HG03060 (cell line): ENCODE results near the gene IER5L.

Source experiments
- ATAC-seq: cut with Tn5 transposase; IDR thresholded peaks from one replicate; pipeline ENCODE4 v1.9.1; 2021; ENCODE audit warnings: low read depth, moderate number of reproducible peaks; ENCODE audit not compliant: unreplicated experiment

IER5L gene

GRCh38 chr9:129182625-129183494 is 4.8 kb upstream of the IER5L start:
- ATAC-seq = no peak

DNA sequence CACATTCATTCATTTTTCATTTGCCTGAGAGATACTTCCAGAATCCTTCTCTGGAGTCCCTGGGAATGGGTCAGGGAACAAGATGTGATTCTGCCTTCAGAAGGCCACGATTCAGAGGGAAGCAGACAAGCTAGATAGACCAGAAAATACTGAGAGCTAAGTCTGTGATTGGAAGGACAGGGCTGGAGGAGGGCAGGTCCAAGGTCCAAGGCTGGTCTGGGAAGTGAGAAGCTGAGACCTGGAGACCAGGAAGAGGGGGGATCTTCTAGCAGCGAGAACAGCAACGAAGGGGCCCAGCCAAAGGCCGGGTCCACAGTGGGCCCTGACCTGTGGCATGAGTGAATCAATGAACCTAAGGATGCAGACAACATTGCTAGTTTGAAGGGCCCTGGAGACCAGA is 4.1 kb upstream of the IER5L start:
- ATAC-seq = no peak

DNA sequence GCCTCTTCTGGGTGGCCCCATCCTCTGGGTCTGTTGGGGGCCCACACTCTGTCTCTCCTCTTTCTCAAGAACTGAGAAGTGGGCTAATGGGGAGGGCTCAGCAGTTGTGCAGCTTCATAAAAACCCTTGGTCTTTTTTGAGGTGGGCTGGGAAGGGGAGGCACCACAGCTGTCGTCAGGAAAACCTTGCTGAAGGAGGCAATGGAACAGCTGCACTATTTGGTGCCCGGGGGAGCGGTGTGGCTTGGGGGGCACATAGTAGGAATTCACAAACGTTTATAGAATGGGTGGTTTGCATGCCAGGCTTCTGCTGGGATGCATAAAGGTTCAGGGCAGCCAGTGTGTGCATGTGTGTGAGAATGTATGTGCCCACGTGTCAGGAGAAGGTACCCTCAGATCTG is 3.2 kb upstream of the IER5L start:
- ATAC-seq = no peak

DNA sequence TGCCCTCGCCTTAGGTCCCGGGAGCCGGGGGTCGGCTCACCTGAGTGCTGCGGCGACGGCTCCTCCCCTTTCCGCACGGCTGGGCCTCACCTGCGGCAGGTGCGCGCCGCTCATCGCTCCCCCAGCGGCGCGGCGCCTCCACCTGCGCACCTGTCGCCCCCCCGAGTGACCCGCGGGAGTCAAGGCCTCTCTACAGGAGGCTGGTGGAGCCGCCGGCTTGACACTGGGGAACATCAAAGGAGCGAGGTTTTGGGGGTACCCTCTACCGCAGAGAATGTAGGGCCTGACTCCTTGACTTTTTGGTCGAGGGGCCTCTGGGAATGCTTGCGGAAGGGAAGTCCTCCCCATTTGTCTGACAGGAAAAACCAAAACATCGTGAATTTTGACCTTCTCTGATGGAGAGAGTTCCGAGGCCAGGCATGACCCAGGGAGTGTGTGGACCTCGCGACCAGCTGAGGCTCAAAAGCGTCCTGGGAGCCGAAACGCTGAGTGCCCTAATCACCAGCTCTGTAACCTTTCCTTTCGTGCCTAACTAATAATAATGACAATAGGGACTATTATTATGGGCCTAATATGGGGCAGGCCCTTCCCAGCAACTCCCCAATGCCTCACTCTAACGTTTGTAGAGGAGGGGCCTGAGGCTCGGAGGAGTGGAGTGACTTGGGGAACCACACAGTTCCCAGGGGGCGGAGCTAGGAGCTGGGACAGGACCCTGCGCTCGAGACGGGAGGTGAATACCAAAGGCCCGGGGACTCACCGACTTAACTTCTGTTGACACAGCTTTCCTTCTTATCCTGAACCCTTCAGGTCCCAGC is 714 bp upstream of the IER5L start:
- ATAC-seq = no peak

DNA sequence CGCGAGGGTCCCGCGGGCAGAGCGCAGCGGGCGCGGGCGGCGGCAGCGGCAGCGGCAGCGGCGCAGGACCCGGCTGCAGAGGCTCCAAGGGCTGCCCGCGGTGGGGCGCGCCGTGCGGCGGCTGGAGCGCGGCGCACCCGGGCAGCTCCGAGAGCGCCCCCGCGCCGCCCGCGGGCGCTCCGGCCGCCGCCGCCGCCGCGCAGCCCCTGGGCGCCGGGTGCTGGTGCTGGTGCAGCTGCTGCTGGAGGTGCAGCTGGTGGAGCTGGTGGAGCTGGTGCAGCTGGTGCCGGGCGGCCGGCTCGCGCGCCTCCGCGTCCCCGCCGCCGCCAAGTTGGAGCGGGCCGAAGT is 644 bp downstream of the IER5L start:
- ATAC-seq = no peak

DNA sequence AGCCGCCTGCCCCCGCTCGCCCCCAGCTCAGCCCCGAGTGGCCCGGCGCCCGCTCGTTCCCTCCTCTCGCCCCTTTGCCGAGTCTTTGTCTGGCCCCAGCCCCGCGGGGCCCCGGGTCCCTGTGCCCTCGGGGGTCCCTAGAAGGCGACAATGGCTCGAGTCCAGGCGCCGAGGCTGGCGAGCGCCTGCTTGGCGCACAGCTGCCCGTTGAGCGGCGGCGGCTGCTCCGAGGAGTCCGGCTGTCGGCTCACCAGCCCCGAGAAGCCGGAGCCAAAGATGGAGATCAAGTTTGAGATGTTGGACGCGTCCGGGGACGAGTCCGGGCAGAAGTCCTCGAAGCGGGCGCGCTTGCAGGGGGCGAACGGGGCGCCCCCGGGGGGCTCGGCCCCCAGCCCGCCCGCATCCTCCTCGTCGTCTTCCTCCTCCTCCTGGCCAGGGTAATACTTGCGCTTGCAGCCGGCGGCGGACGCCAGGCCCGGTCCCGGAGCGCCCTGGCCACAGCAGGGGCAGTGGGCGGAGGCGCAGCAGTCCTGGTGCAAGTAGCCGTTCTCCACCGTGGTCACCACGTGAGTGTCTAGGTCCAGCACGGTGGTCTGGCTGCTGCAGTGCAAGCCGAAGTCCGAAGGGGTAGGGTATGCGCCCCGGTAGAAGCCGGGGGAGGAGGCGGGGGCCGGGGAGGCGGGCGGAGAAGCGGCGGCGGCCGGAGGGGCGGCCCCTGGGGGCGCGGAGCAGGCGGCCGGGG is 1.2 kb downstream of the IER5L start:
- ATAC-seq = no peak

DNA sequence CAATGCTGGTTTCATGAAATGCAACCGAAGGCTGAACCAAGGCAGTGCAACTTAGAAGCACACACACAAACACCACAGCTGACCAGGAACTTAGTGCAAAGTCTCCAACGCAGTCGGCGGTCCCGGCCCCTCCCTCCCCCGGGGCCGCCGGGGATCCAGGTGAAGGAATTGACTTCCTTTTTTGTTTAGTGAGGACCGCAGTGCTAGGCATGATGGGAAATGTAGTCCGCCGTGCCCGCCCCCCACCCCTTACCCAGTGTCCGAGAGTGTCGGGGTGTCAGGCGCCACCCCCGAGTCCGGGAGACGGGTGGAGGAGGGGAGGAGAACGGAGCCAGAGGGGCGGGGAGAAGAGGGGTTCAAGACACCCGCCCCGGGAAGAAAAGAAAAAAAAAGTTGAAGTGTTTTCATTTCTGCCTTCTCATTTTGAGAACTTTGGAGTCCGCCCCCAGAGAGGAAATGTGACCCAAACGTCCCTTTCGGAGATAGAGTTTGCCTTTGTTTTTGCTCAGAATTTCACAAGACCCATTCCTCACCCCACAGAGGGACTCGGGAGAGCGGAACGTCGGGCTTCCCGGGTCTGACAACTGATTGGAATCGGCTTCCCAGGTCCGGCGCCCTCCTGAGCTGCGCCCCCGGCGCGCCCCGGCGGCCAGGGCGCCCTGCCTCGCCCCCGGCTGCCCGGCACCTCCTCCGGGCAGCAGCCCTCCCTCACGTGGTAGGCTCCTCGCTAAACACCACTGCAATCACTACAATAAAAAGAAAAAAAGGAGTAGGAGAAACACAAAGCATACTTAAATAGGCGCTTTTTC is 2.0 kb downstream of the IER5L start:
- no peak for ATAC-seq

DNA sequence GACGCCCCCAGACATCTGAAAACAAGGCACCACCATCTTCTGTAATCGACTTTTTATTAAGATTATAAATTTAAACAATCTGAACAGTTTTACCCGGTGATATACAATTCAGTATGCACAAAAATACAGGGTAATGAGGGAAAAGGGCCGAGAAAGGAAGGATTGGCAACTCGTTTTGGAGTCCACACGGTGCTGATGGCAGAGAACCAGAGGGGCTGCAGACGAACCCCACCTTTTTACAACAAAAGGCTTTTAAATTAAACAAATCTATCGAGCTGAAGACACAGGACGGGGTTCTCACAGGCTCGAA is 2.6 kb downstream of the IER5L start:
- no peak for ATAC-seq

- ATAC-seq = no peak
Observed at GRCh38 chr9:129174724-129175514, 3.1 kb downstream of the IER5L start.

- ATAC-seq = no peak
Observed at GRCh38 chr9:129174102-129174723, 3.8 kb downstream of the IER5L start.

GRCh38 chr9:129173296-129174101 is 4.6 kb downstream of the IER5L start:
- ATAC-seq = no peak

DNA sequence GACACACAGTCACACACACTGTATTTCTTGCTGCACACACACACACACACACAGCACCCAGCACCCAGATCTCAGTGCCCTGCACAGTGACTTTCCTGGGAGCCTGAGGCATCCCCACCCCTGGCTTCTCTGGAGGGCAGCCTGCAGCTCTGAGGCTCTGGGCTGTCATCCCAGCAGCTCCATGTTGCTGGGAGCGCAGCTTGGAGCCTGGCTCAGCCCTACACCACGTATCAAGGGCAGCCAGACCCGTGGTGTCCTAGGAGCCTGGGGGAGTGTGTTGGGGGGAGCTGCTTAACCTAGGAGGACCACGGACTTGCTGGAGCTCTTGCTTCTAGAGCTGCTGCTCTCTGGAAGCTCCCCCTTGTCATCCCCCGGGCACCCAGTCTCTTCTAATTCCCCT is 5.2 kb downstream of the IER5L start:
- no peak for ATAC-seq

DNA sequence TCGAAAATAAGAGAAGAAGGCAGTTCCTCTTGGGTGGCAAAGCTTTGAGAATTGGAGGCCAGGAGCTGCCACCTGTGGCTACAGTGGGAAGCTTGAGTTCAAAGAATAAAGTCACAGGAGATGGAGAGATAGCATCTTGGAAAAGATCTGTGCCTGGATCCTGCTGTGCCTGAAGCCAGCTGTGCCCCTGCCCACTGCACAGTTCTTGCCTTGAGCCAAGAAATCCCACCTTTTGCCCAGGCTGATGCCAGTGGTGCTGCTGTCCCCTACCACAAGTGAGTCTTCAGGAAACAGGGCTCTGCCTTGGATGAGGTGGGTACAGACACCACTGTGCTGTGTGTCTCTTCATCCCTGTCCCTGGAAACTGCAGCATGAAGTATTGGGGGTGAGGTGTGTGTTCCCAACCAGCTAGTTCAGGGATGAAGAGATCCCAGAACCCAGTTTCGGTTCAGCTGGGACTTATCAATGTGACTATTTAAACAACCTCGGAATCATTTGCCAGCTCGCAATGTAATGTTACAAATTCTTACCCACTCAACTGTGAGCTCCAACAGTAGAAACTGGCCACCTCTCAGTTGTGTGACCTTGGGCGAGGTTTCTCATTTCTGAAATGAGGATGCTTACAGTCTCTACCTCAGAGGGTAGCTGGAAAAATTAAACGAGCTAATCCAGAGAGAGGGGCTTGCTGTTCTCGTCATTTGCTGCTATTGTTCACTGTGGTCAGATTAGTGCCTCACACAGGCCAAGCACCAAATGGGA is 5.9 kb downstream of the IER5L start:
- no peak for ATAC-seq

DNA sequence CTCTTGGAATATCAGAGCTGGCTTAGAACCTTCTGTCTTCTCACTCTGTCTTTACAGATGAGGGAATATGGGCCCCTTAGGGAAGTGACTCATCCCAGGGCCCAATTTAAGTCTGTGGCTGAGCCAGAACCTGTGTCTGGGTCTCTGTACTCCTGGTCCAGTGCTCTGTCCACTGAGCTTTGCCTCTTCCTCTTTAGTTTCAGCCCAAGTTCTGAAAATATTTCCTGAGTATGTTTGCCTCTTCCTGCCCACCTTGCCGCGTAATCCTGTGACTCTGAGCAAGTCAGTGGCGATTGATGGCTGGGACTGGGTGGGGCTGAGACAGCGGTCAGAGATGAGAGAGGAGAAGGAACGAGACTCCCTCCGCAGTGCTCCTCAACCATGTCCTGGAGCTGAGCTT is 7.8 kb downstream of the IER5L start:
- ATAC-seq = no peak

DNA sequence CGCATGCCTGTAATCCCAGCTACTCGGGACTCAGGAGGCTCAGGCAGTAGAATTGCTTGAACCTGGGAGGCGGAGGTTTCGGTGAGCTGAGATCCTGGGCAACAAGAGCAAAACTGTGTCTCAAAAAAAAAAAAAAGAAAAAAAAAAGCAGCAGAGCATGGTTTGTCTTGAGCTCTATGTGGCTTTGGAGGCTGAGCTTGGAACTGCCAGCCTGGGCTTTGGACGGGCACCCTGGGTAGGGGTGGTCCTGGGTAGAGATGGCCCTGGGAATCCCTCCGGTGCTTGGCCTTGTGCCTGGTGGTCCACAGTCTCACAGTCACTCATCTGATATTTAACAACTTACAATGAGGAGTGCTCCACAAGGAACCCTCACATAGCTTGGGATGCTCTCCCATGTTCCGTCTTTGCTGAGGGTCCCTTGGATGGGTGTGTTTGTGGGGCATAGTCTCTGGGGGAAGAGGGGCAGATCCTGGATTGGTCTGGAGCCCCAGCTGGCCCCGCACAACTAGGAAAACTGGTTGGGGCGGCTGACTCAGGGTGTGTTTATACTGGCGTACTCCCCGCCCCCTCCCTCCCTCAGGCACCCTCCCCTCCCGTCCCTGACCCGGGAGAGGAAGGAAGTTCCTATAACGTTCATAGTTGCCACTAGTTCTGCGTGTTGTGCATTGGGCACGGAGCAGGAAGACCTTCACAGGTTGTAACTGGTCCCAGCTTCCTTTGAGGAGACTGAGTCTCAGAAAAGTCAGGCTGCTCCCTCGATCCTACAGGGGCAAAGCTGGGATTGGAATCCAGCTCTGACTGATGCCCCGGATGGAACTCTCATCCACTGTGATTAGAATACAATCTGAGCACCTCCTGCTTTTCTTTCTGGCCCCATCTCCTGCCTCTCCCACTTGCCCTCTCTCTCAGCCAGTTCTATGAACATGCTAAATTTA is 11.2 kb downstream of the IER5L start:
- no peak for ATAC-seq

DNA sequence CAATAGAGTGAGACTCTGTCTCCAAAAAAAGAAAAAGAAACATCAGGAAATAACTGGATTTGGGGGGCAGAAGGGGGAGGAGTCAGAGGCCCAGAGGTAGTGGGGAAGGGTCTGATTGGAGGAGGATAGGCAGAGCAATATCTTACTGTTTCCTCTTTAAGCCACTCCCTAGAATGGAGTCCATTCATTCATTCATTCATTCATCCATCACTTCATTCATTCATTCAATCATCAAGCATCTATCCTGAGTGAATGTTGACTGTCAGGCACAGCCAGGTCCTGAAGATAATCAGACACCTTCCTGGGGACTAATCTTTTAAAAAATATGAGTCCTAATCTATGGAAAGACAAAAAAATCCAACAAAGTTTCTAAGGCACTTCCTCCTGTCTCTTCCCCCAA is 12.9 kb downstream of the IER5L start:
- ATAC-seq = no peak
